Loucy (cell line): ENCODE data around the gene RAI14.
A peak's percentile ranks its signal among the peaks of the same experiment; 100 is the strongest.

ENCODE experiments used
- H2AFZ ChIP-seq: fragments of 200-600 bp; sonication (generic); 2 replicates; pipeline ENCODE4 v1.6.0; 2016; ENCODE audit warnings: antibody characterized with exemption, mild to moderate bottlenecking, low read length, moderate library complexity
- H3F3A ChIP-seq: fragments of 200-600 bp; 2 replicates; pipeline ENCODE4 v1.6.0; 2016; ENCODE audit warnings: antibody characterized with exemption, low read depth, mild to moderate bottlenecking
- H3K27me3 ChIP-seq: fragments of 200-600 bp; sonication (generic); 2 replicates; pipeline ENCODE4 v1.6.1; 2014; ENCODE audit warnings: low read length, mild to moderate bottlenecking; ENCODE audit not compliant: insufficient read depth, poor library complexity, severe bottlenecking
- H3K36me3 ChIP-seq: fragments of 200-600 bp; sonication (generic); 2 replicates; pipeline ENCODE4 v1.6.1; 2016; ENCODE audit warnings: low read length; ENCODE audit not compliant: insufficient read depth
- H3K4me1 ChIP-seq: fragments of 200-600 bp; sonication (generic); 2 replicates; pipeline ENCODE4 v1.5.1; 2014; ENCODE audit warnings: low read length, mild to moderate bottlenecking; ENCODE audit not compliant: insufficient read depth, poor library complexity, severe bottlenecking
- H3K4me2 ChIP-seq: fragments of 200-600 bp; sonication (generic); 2 replicates; pipeline ENCODE4 v1.6.0; 2014; ENCODE audit warnings: antibody characterized with exemption, low read length, low read depth, mild to moderate bottlenecking; ENCODE audit not compliant: poor library complexity, severe bottlenecking
- H3K4me3 ChIP-seq: fragments of 200-600 bp; sonication (generic); 2 replicates; pipeline ENCODE4 v1.5.1; 2014; ENCODE audit warnings: low read length, mild to moderate bottlenecking, mixed read lengths; ENCODE audit not compliant: poor library complexity, severe bottlenecking
- H3K79me2 ChIP-seq: fragments of 200-600 bp; sonication (generic); 2 replicates; pipeline ENCODE4 v1.6.1; 2014; ENCODE audit warnings: low read length; ENCODE audit not compliant: insufficient read depth
- H3K9ac ChIP-seq: fragments of 200-600 bp; sonication (generic); 2 replicates; pipeline ENCODE4 v1.6.0; 2014; ENCODE audit warnings: mild to moderate bottlenecking, low read depth, low read length, moderate library complexity; ENCODE audit not compliant: poor library complexity, severe bottlenecking
- H3K9me2 ChIP-seq: fragments of 200-600 bp; sonication (generic); replicated peaks from 2 replicates; pipeline ENCODE4 v1.6.1; 2016; ENCODE audit warnings: low read depth, low read length, mixed read lengths
- H3K9me3 ChIP-seq: fragments of 200-600 bp; sonication (generic); 2 replicates; pipeline ENCODE4 v1.6.1; 2014; ENCODE audit warnings: mild to moderate bottlenecking, antibody characterized with exemption, low read length, low read depth; ENCODE audit not compliant: insufficient read depth
- H4K20me1 ChIP-seq: fragments of 200-600 bp; sonication (generic); 2 replicates; pipeline ENCODE4 v1.6.0; 2014; ENCODE audit warnings: antibody characterized with exemption, low read length, mild to moderate bottlenecking; ENCODE audit not compliant: insufficient read depth, poor library complexity, severe bottlenecking
- CTCF ChIP-seq: fragments of 200-600 bp; sonication (generic); conservative IDR thresholded peaks from 2 replicates; pipeline ENCODE4 v1.5.1; 2014; ENCODE audit warnings: mild to moderate bottlenecking, antibody characterized with exemption, low read length
- EZH2phosphoT487 ChIP-seq: fragments of 200-600 bp; IDR thresholded peaks from 2 replicates; pipeline ENCODE4 v1.6.1; 2018; ENCODE audit warnings: antibody characterized with exemption, mild to moderate bottlenecking, moderate library complexity, borderline replicate concordance

Gene RAI14

GRCh38 chr5:34858790-34859189, 202.7 kb downstream of the RAI14 start:
- Histone ChIP-seq H2AFZ (no peak overlapping the region), H3K4me2 (no peak overlapping the region), H3K9me3 (no peaks in the 10 kb centered on the region), H3K27me3 (no peaks in the 10 kb centered on the region), H3F3A (no peaks in the 10 kb centered on the region), H3K36me3 (no peaks in the 10 kb centered on the region), H3K4me3 (no peak overlapping the region), H4K20me1 (no peaks in the 10 kb centered on the region), H3K9me2 (no peaks in the 10 kb centered on the region), H3K9ac (no peak overlapping the region), H3K79me2 (no peaks in the 10 kb centered on the region), H3K4me1 (peaks cover 33% of the 10 kb centered on the region)
- TF ChIP-seq EZH2phosphoT487 (no peak), CTCF (no peak)

- no peaks in the 10 kb centered on the region for H3K9me3 ChIP-seq
- H4K20me1 ChIP-seq, result no peaks in the 10 kb centered on the region
- H3K36me3 ChIP-seq, result no peaks in the 10 kb centered on the region
- no peaks in the 10 kb centered on the region for H3K79me2 ChIP-seq
- no peak overlapping the region for H3K4me3 ChIP-seq
- no peak overlapping the region for H2AFZ ChIP-seq
- H3K9me2 ChIP-seq, result no peaks in the 10 kb centered on the region
- H3K9ac ChIP-seq, result no peak overlapping the region
- H3K27me3 ChIP-seq, result no peaks in the 10 kb centered on the region
- H3K4me2 ChIP-seq, result no peak overlapping the region
- TF ChIP-seq CTCF, result no peak
- TF ChIP-seq EZH2phosphoT487, result no peak
- H3F3A ChIP-seq, result no peaks in the 10 kb centered on the region
- H3K4me1 ChIP-seq, result peaks cover 33% of the 10 kb centered on the region
These were observed 203.1 kb downstream of the RAI14 start for GRCh38 chr5:34859253-34859652.

GRCh38 chr5:34863946-34864345, 207.8 kb downstream of the RAI14 start:
- H3K4me1 ChIP-seq, result peaks cover 37% of the 10 kb centered on the region
- H2AFZ ChIP-seq, result no peak overlapping the region
- no peaks in the 10 kb centered on the region for H3K79me2 ChIP-seq
- H3K9me3 ChIP-seq, result no peaks in the 10 kb centered on the region
- no peaks in the 10 kb centered on the region for H4K20me1 ChIP-seq
- no peak for TF ChIP-seq EZH2phosphoT487
- TF ChIP-seq CTCF, result no peak
- no peaks in the 10 kb centered on the region for H3F3A ChIP-seq
- H3K9ac ChIP-seq, result peak overlapping the region; percentile 29
- H3K36me3 ChIP-seq, result no peaks in the 10 kb centered on the region
- peak overlapping the region; percentile 70 for H3K4me2 ChIP-seq
- H3K9me2 ChIP-seq, result no peaks in the 10 kb centered on the region
- H3K27me3 ChIP-seq, result no peaks in the 10 kb centered on the region
- H3K4me3 ChIP-seq, result peak overlapping the region; percentile 58
